Thyroid gland (tissue), 4 donors: ENCODE measurements around the gene CELSR3. TPM values are rescaled to one million over a fixed set of nuclear protein-coding genes. Genes with fewer than 3 reads are reported as not detected.

Experiments used
- microRNA-seq: library from miRNA; unstranded; fragments of <30 nt; microRNA quantifications from one replicate; pipeline ENCODE4, GENCODE V29; 2016
- small RNA-seq: library from RNA; depleted of rRNA; stranded (forward); fragments of <200 nt; gene quantifications from one replicate; pipeline ENCODE3, GENCODE V24; 2016
- total RNA-seq, 4 donors: library from RNA; depleted of rRNA; stranded (reverse); fragments of >200 nt; gene quantifications; one replicate each; pipeline ENCODE4 v1.2.3, GENCODE V29; 2016

Gene CELSR3
- total RNA-seq, 4 donors from 2014 or later, result 0.54 to 1.7 (median 1.0) TPM

Small RNA genes within 50 kb of the gene (microRNA-seq; reads per million reads assigned to microRNA genes)
- gene MIR4793, result not detected

Small RNA genes within 50 kb of the gene (small RNA-seq; reads per million reads assigned to genes)
- not detected for gene AC141002.1

Other genes with a start within 250 kb of the CELSR3 start
- 100 to 1,000 TPM; 126 to 216 (median 138) TPM for gene PLXNB1, start 232.8 kb downstream of the CELSR3 start, total RNA-seq
- gene CCDC51, start 222.8 kb downstream of the CELSR3 start, total RNA-seq, result 10 to 100 TPM in 3 of 4 donors, 1 to 10 TPM in 1; 8.6 to 17.0 (median 15.0) TPM
- 100 to 1,000 TPM; 133 to 413 (median 301) TPM for gene TMA7, start 222.6 kb downstream of the CELSR3 start, total RNA-seq
- 10 to 100 TPM in 2 of 4 donors, 1 to 10 TPM in 2; 8.4 to 13.9 (median 11.0) TPM for gene ATRIP, start 216.1 kb downstream of the CELSR3 start, total RNA-seq
- 100 to 1,000 TPM in 3 of 4 donors, 10 to 100 TPM in 1; 100.0 to 120 (median 109) TPM for gene SHISA5, start 158.7 kb downstream of the CELSR3 start, total RNA-seq
- gene PFKFB4, start 106.1 kb downstream of the CELSR3 start, total RNA-seq, result 1 to 10 TPM; 2.3 to 4.9 (median 3.2) TPM
- gene UCN2, start 99.1 kb downstream of the CELSR3 start, total RNA-seq, result not detected
- 1 to 10 TPM in 1 of 4 donors, under 1 TPM in 3; 0.34 to 1.0 (median 0.80) TPM for gene COL7A1, start 67.6 kb downstream of the CELSR3 start, total RNA-seq
- gene UQCRC1, start 53.2 kb downstream of the CELSR3 start, total RNA-seq, result 100 to 1,000 TPM; 223 to 439 (median 295) TPM
- not detected for gene TMEM89, start 41.1 kb downstream of the CELSR3 start, total RNA-seq
- gene SLC26A6, start 27.4 kb downstream of the CELSR3 start, total RNA-seq, result 10 to 100 TPM in 2 of 4 donors, 1 to 10 TPM in 2; 7.5 to 19.1 (median 11.4) TPM
- 10 to 100 TPM; 21.6 to 32.2 (median 31.7) TPM for gene NCKIPSD, start 23.0 kb upstream of the CELSR3 start, total RNA-seq
- 100 to 1,000 TPM in 2 of 4 donors, 10 to 100 TPM in 2; 64.3 to 145 (median 93.0) TPM for gene IP6K2, start 54.3 kb upstream of the CELSR3 start, total RNA-seq
- 10 to 100 TPM; 26.9 to 77.1 (median 46.2) TPM for gene PRKAR2A, start 185.0 kb upstream of the CELSR3 start, total RNA-seq
- gene SLC25A20, start 236.0 kb upstream of the CELSR3 start, total RNA-seq, result 10 to 100 TPM; 17.6 to 48.0 (median 33.7) TPM